HG03469 (cell line): Measurements from ENCODE around the gene FAM117B.

Experiments used
- ATAC-seq: cut with Tn5 transposase; IDR thresholded peaks from one replicate; pipeline ENCODE4 v1.9.1; 2021; ENCODE audit warnings: mild to moderate bottlenecking, moderate library complexity, moderate number of reproducible peaks; ENCODE audit not compliant: unreplicated experiment

Gene FAM117B

DNA sequence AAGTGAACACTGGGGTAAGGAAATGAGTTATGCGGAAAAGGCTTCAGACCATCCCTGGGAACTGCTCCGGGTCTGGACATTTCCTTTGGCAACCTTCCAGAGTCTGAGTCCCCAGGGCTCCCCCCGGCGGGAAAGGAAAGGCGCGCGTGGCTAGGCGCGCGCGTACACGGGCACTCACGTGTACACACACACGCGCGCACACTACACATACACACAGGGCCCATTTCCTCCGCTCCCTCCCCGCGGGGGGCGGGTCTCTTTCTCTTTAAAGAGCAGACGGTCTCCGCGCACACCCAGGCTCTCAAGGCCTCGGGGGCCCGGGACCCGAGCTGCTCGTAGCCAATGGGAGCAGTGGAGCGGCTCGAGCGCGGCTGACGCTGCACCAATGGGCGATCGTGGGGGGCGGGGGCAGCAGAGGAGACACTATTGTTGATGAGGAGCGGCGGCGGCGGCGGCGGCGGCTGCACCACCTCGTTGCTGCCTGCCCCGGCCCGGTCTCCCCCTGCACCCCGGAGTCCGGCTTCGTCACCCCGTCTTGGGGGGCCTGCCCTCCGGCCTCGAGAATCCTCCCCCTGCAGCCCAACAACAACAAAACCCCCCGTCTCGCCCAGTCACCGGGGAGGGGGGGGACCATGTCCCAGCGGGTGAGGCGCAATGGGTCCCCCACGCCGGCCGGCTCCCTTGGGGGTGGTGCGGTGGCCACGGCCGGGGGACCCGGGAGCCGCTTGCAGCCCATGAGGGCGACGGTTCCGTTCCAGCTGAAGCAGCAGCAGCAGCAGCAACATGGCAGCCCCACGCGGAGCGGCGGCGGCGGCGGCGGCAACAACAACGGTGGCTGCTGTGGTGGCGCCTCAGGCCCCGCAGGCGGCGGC is at the start of gene FAM117B:
Gene FAM117B, plus strand, starts transcription at position 414 of the 872 bp plus-strand sequence. Its CDS starts 219 bp downstream, at position 633.
- ATAC-seq: peak; percentile 85

DNA sequence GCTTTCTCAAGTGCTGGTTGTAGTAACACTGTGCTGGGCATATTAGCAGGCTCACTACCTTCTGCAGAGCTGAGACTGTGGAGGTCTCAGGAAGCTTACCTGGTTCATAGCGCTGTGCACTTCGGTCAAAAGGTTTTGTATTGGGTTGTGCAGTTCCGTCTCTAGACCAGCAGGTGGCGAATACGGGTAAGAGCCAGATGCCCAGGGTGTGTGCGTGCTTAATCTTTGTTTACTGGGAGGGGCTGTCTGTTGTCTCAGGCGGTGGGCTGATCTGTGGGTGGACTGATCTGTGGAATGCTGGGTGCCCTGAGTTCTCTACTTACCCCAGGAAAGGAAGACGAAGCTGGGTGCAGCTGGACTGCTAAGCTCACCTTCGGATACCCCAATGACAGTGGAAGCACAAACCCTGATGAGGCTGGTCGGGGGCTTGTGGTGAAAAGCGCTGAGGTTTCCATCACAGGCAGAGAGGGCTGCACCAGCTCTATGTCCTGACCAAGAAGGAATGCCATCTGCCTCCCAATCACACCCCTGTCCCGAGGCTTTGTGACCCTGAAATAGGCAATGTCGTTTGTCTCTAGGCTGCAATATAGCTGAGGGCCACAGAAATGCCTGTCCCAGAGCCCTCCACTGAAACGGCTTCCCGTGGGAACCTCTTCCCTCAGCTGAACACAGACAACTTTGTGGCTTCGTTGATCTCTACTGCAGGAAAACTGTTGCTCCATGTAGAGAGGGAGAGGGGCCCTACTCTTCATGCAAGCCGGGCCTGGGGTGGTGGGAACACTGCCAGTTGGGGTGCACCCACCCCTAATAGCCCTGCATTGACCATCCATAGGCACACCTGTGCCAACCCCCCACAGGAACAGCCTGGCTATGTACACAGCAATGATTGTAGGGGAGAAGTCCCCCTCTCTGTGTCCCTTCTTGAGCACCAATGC is 45.9 kb upstream of the FAM117B start:
- ATAC-seq: peak; percentile 63

GRCh38 chr2:202589582-202589949 is 45.2 kb upstream of the FAM117B start:
- ATAC-seq: no peak

DNA sequence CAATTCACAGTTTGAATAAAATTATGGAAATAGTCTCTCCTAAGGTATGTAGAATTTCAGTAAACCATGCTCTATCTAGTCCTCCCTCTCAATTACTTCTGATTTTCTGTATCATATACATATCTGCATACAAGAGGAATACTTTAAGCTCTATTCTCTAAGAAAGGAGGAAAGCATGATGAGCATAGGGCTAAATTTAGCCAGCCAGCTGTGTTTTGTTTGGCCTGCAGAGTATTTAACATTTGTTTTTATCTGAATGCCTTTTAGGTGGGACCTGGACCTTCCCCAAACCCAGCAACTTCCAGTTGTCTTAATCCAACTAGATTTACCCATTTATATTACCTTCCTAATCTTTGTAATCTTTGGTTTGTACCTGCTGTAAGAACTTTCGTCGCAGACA is 42.2 kb upstream of the FAM117B start:
- no peak for ATAC-seq

- ATAC-seq: no peak
Observed at GRCh38 chr2:202599105-202599504, 35.7 kb upstream of the FAM117B start.

DNA sequence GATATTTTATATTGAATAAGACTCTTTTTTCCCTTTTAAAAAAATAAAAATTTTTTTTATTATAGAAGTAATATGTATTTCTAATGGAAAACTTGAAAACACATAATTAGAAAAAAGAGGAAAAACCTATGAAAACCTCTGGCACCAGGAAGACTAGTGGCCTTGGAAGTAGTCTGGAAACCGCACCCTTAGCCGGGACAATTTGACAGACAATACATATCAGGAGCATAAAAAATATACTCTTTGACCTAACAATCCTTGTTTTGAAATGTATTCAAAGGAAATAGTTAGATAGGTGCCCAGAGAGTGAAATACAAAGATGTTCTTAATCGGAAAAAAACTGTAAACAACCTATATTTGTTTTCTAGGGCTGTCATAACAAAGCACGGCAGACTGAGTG is 34.9 kb upstream of the FAM117B start:
- ATAC-seq: no peak

DNA sequence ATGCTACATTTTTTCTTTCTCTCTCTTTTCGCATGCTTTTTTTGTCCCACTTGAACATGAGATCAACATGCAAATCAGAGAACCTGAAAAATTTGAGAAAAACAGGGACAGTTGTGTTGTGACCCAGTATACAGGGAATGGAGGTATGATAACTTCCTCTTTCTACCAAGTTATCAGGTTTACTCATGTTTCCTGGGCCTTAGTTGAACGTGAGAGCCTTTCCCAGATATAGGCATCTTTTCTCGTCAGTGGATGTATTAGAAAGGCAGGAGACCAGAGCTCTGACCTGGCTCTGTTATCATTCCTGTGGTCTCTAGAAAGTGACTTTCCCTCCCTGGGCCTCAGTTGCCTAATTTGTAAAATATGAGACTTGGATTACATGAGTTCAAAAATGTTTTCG is 30.1 kb upstream of the FAM117B start:
- no peak for ATAC-seq

DNA sequence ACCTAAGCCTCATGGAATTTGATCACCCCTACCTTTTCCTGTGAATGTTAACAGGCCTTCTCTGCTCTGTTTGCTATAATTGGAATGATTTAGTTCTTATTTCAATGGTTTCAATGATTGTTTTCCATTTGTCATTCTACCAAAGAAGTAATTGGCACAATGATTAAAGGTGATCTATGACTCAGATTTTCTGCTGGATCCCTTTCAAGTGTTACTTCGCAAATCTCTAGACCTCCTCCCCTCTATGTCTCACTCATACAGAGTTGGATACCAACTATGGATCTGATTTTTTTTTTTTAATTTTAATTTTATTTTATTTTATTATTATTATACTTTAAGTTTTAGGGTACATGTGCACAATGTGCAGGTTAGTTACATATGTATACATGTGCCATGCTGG is 29.6 kb upstream of the FAM117B start:
- no peak for ATAC-seq

GRCh38 chr2:202608142-202608852 is 26.5 kb upstream of the FAM117B start:
- no peak for ATAC-seq

DNA sequence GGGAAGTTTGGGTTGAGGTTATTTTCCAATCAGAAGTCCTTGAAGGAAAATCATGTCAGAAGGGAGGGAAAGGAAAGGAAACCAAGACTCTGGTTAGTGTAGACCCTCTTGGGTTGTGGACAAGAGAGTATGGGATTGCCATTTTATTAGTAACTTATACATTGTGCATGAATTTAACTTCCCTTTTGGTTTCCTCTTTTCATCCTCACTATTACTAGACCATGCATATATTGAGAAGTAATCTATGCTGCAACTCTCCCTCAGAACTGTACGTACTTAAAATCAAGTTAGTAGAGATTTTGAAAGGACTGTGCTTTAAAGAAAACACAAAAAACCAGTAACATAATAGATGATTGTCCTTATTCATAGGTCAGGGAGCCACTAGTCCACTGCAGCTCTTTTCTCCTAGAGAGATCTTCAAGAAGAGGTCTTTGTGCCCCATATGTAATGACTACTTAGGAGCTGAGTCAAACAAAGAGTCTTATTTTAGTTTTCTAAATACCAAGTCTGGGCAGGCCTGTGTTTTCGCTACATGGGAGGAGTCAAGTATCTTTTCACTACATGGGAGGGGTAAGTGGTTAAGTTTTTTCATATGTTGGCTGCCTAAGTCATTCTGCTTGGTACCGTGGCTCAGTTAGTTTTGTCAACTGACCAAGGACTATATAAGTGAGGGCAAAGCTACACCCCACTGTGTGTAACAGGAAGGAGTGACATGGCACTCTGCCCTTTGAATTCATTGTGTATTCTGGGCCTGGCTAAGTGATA is 25.2 kb upstream of the FAM117B start:
- ATAC-seq: peak; percentile 68

DNA sequence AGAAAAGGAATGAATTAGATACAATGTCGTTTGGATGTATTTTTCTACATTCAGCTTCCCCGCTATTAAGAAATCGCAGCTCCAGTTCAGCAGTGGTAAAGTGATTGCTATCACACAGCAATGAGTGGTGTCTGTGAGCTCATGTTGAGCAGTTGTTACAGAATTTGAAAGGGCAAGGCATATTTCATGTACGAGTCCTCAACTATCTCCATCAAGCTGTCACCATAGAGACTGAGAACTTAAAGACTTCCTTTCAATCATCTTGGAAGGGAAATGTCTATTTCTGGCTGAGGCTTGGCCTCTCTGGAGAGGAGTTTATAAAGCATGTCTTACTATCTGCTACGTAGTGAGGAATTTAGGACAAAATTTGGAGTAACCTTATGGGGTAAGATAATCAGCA is 24.4 kb upstream of the FAM117B start:
- ATAC-seq: no peak

DNA sequence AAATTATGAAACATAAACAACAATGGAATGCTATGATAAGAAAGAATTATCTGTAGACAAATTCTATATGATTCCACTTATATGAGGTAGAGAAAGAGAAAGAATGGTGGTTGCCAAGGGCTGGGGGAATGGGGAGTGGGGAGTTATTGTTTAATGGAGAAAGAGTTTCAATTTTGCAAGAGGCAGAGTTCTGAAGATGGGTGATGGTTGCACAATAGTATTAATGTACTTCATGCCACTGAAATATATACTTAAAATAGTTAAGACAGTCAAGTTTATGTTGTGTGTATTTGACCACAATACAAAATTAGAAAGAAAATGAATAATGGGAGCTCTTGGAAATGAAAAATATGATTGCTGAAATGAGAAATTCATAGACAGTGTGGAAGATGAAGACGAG is 22.6 kb upstream of the FAM117B start:
- ATAC-seq: no peak

GRCh38 chr2:202613479-202613878 is 21.3 kb upstream of the FAM117B start:
- ATAC-seq: no peak

DNA sequence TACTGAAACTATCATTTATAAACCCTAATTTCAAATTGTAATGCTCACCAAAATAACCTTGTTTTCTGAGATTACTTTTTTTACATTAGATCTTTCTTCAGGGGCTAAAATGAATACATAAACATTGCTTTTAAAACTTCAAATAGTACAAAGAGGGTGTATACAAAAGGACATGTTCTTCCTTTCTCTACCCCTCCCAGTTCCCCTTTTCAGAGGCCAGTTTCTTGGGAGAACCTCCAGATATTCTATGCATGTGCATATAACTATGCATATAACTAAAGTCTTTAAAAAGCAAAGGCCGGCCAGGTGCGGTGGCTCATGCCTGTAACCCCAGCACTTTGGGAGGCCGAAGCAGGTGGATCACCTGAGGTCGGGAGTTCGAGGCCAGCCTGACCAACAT is 10.6 kb upstream of the FAM117B start:
- no peak for ATAC-seq

GRCh38 chr2:202627042-202627441 is 7.7 kb upstream of the FAM117B start:
- no peak for ATAC-seq

DNA sequence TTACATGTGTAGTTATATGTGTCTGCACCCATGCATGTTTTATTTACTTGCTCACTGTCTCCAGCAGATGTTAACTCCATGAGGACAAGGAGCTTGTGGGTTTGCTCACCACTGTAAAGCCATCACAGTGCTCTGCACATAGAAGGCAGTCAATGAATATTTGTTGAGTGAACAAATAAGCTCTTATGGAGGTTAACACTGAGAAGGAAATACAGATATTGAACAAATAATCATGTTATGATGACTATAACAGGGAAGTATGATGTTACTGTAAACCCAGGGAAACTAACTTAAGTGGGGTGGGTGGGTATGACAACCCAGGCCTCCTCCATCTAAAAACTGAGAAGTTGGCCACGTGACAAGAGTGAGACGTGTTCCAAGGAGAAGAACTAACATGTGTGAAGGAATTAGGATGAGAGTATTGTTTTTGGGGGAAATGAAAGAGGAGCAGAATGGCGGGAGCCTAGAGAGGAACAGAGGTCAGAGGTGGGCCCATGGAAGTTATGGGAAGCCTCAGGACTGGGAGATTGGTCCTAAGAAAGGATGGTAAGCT is 6.0 kb upstream of the FAM117B start:
- ATAC-seq: no peak

- no peak for ATAC-seq
Observed at GRCh38 chr2:202632682-202633290, 2.0 kb upstream of the FAM117B start.

DNA sequence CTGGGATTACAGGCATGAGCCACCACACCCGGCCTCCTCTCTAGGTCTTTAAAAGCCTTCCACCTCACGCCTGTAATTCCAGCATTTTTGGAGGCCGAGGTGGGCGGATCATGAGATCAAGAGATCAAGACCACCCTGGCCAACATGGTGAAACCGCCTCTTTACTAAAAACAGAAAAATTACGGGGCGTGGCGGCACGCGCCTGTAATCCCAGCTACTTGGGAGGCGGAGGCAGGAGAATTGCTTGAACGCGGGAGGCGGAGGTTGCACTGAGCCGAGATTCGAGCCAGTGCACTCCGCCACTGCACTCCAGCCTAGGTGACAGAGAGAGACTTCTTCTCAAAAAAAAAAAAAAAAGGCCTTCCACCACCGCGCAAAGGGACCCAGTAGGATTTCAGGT is 1.3 kb upstream of the FAM117B start:
- ATAC-seq: no peak

DNA sequence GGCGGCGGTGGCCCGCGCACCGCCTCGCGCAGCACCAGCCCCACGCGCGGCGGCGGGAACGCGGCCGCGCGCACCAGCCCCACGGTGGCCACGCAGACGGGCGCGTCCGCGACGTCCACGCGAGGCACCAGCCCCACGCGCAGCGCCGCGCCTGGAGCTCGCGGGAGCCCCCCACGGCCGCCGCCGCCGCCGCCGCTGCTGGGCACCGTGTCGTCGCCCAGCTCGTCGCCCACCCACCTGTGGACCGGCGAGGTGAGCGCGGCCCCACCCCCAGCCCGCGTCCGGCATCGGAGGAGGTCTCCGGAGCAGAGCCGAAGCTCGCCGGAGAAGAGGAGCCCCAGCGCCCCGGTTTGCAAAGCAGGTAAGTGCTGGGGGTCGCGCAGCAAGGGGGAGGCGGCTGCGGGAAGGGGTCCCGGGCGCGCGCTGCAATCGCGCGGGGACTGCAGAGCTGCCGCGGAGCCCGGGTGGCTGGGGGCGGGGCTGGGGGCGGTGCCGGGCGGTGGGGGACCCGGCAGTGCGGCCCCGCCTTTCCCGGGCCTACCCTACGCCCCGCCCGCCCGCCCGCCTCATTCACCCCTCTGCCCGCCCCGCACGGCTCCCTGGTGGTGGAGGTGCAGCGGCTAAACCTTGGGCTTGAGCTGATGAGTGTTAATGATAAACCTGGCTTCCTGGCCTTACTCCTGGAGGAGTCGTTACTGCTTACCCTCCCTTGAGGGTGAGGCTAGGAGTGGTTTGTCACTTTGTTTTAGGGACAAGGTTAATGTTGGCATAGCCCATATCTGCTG is 851 bp downstream of the FAM117B start:
- ATAC-seq: peak; percentile 55
